ENCODE measurements around the gene NIPAL4.
A peak's percentile ranks its signal among the peaks of the same experiment; 100 is the strongest.
"Not testable (repeated sequence)": the region's sequence is repeated elsewhere in the genome, so short reads cannot be mapped to it uniquely, and the experiment has no call there.

Gene NIPAL4

DNA sequence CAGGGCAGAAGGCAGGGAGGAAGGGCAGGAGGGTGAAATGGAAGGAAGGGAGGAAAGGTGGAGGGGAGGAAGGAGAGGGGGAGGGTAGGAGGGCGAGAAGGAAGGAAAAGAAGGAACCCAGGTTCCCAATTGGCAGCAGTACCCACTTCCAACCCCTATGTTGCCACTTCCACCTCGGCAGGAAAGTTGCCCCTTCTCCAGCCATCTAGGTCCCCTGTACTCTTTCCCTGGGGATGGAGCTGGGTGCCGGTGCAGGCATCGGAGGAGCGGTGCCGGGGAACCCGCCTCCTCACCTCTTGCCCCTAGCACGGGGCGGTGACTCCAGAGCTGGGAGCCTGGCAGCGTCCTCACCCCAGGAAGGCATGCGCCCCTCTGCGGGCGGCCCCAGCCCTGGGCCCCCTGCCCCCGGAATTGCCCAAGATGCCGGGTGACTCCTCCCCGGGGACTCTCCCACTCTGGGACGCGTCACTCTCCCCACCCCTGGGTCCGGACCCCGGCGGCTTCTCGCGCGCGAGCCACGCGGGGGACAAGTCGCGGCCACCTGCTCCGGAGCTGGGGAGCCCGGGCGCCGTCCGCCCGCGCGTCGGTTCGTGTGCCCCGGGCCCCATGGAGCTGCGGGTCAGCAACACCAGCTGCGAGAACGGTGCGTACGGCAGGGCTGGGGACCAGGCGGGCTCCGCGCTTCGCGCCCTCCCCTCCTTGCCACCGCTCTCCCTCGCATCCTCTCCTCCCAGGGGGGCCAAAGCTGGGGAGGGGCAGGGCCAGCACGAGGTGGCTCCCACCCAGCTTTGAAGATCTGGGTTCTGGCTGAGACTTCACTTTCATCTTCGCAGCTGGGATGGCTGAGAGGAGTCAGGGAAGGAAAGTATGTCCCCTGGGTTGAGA lies at the start of gene NIPAL4:
Gene NIPAL4, plus strand, starts transcription at position 499 of the 885 bp plus-strand sequence. Its CDS starts 108 bp downstream, at position 607.
- peak; percentile 62 for DNase-seq (ENCODE audit: low spot score)

DNA sequence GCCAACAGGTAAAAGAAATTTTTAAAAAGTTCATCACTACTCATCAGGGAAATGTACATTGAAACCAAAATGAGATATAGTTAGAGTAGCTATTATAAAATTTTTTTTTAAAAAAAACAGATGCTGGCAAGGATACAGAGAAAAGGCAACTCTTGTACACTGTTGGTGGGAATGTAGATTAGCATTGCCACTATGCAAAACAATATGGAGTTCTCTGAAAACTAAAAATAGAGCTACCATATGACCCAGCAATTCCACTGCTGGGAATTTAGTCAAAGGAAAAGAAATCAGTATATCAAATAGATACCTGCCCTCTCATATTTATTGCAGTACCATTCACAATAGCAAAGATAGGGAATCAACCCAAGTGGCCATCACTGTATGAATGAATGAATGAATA lies 44.2 kb upstream of the NIPAL4 start:
- no peak for DNase-seq (ENCODE audit: low spot score)

DNA sequence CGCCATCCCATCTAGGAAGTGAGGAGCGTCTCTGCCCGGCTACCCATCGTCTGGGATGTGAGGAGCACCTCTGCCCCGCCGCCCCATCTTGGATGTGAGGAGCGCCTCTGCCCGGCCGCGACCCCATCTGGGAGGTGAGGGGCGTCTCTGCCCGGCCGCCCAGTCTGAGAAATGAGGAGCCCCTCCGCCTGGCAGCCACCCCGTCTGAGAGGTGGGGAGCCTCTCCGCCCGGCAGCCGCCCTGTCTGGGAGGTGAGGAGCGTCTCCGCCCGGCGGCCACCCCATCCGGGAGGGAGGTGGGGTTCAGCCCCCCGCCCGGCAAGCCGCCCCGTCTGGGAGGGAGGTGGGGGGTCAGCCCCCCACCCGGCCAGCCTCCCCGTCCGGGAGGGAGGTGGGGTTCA lies 40.5 kb upstream of the NIPAL4 start:
- not testable (repeated sequence) for DNase-seq (ENCODE audit: low spot score)

DNA sequence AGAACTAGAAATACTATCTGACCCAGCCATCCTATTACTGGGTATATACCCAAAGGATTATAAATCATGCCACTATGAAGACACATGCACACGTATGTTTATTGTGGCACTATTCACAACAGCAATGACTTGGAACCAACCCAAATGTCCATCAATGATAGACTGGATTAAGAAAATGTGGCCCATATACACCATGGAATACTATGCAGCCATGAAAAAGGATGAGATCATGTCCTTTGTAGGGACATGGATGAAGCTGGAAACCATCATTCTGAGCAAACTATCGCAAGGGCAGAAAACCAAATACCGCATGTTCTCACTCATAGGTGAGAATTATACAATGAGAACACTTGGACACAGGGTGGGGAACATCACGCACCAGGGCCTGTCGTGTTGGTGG lies 30.1 kb upstream of the NIPAL4 start:
- DNase-seq (ENCODE audit: low spot score) = not testable (repeated sequence)

DNA sequence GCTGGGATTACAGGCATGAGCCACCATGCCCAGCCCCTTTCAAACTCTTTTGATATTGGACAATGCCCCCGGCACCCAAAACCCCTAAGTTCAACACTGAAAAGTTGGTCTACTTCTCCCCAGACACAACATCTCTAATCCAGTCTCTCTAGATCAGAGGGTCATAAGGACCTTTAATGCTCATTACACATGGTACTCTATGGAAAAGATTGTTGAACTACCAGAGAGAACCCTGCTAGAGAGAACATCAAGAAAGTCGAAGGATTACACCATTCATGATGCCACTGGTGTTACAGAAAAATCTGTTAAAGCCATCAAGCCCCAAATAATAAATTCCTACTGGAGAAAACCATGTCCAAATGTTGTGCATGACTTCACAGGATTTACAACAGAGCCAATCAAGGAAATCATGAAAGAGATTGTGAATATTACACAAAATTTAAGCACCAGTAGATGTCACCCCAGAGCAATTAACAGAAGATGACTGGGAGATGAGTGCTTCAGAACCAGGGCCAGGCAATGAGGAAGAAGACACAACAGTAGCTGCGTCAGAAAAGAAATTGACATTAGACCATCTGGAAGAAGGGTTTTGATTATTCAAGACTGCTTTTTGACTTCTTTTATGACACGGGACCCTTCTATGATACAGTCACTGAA lies 28.3 kb upstream of the NIPAL4 start:
- DNase-seq (ENCODE audit: low spot score) = no peak

DNA sequence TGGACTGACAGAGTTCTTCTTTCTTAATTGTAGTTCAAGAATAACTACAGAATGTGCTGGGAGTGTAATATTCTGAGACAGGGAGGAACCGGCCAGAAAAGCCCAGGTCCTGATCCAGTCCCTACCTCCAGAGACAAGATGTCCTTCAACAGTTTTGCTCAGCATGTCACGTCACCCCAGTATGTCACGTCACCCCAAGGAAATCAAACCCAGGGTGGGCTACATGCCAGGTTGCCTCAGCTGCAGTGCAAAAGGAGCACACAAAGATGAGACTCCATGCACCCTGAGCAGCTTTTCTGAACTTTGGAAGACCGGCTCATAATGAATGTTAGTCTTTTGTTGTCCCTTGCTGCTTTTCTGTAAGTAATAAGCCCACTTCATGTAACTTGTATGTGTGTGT lies 25.9 kb upstream of the NIPAL4 start:
- DNase-seq (ENCODE audit: low spot score) = no peak

DNA sequence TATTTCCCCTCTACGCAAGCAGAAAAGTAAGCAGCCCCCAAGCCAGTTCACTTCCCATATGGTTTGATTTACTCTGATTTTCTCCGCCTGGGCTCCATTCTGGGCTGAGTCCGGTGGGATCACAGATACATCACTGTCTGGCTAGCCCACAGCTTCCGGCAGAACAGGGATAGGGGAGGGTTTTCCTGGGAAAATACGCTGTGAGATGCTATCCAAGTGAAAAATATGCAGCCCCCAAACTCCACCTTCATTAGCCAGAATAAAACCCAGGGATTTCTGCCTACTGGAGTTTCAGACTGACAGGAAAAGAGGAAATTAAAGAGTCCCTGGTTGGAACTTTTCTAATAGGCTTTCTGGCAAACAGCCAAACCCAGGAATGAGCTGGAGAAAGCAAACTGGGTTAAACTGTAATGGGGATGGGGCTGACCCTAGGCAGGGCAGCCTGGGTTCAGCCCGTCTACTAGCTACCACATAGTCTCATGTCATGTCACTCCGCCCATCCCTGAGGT lies 16.9 kb upstream of the NIPAL4 start:
- DNase-seq (ENCODE audit: low spot score) = no peak

DNA sequence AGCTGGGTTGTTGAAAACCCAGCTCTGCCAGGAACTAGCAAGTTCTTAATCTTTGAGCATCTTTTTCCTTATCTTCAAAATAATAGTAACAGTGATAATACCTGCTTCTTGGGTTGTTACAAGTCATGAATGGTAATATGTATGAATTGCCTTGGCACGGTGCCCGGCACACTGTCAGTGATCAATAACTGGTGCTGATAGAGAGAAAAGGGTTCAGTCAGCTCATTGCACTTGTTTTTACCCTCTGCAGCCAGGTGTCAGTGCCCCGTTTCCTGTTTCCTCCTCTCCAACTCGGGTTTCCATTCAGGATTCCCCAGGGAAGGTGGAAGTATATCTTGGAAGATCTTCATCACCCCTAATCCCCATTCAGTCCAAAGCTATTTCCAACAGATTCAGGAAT lies 15.8 kb upstream of the NIPAL4 start:
- no peak for DNase-seq (ENCODE audit: low spot score)

DNA sequence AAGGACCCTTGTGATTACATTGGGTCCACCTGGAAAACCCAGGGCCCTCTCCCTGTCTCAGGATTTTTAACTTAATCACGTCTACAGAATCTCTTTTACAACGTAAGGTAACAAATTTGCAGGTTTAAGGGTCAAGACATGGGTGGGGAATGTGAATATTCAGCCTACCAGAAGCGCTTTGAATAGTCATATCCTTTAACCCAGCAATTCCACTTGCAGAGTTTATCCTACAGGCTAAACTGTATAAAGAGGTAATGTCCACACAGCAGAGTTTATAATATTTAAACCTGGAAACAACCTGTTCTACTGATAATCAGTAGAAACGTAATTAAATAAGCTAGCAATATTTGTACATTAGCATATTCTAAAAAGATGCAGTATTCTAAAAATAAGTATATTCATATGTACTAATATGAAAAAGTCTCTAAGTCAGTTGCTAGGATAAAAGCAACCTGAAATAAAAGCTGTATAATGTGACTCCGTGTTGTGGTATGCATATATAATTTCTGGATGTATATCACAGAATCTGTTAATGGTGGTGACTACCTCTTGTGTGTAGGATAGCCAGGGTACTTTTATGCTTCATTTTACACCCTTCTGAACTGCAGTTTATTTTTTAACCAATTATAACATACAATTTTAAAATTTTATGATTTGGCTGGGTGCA lies 14.1 kb upstream of the NIPAL4 start:
- DNase-seq (ENCODE audit: low spot score) = no peak

DNA sequence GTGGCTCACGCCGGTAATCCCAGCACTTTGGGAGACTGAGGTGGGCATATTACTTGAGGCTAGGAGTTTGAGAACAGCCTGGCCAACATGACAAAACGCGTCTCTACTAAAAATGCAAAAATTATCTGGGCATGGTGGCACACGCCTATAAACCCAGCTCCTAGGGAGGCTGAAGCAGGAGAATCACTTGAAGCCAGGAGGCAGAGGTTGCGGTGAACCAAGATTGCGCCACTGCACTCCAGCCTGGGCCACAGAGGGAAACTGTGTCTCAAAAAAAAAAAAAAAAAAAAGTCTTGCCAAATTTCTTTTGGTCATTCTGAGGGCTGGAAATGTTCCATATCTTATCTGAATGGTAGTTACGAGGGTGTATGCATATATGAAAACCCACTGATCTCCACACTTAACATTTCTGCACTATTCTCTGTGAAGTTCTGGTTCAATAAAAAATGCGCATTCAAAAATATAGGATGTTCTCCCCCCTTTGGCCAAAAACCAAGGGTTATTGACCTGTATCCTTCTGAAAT lies 13.5 kb upstream of the NIPAL4 start:
- DNase-seq (ENCODE audit: low spot score) = no peak

DNA sequence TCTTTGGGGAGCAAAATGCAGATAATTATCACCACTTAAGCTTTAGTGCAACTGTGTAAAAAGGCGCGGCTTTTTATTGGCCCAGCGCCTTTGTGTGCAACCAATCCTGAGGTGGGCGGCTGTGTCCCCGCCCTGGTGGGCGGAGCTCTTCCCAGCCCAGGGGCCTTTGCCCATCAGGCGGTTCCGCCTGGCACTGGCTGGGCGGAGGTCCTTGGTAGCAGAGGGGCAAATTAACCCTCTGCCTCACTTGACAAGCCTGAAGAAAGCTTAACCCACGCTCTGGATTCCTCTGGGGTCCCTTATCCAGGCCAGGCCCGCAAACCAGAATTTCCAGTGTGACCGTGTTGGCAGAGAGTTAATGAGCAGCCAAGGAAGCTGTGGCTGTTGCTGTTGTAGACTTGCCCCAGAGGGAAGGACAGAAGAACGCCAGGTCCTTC lies 12.8 kb upstream of the NIPAL4 start:
- DNase-seq (ENCODE audit: low spot score) = peak; percentile 60

DNA sequence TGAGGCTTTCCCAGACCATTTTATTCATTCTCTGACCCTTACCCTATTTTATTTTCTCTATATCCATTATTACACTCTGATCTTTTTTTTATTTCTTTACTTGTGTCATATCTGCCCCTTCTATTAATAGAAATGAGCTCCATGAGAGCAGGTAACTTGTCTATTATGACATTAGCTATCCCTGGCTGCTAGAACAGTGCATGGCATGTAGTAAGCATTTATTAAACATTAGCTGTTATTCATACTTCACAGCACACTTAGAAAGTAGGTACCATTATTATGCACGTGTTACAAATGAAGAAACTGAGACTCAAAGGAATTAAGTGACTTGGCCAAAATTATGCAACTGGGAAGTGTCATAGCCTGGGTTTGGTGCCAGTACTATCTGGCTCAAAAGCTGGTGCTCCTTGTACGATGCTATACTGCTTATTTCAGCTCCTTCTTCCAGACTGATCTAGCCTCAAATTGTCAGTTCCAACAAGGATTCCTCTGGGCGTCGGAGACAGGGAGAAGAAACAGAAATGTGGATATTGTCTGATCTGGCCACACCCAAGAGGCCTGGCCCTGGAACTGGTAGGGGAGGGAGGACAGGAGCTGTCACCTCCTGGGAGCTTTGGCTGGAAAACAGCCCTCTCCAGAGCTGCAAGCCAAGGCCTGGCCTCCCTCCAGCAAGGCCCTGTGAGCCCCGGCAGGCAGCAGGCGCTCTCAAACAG lies 10.8 kb upstream of the NIPAL4 start:
- no peak for DNase-seq (ENCODE audit: low spot score)

DNA sequence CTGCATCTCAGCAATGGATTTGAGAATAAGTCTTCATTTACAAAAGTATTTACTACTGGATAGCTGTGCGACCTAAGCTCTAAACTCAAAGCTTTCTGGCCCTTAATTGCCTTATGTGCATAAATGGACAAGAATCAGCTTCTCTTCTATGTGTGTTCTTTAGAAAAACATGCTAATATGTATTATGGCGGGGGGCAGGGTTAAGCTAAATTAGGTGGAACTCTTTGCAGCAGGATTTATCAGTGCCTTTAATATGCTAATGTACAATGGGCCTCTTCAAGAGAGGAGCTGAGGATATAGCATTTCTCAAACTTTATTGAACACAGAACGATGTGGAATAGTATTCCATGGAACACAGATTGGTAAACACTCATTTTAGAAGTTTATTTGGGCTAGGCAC lies 10.0 kb upstream of the NIPAL4 start:
- no peak for DNase-seq (ENCODE audit: low spot score)

DNA sequence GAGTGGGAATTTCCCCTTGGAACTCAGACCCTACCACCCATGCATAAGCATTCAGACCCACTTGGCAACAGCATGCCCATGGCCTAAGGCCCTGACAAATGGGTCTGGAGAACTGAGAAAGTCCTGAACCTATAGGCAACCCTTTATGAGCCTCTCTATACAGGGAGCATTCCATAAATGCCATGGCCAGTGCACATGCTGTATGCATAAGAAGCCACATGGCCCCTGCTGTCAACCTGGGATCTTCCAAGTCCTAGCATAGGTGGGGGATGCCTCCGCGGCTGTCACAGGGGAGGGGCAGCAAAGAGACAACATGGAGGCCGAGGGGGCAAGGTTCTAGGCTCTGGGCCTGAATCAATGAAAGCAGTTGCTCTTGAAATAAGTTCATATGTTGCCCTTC lies 8.2 kb upstream of the NIPAL4 start:
- no peak for DNase-seq (ENCODE audit: low spot score)

DNA sequence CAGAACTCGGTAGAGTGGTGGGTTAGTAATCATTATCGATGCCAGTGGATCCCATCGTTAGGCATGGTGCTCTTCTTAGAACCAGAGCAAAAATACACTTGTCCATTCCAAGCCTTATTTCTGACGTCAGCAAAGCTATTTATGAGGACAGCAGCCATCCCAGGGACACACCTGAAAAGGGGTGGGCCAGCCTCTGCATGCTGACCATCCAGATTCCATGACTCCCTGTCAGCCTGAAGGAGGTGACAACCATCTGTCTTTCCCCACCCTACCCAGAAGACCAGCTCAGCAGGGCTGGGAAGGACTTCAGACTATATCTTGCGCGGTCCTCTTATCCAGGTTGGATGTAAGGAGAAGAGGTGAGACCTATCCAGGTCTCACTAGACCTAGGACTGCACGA lies 5.7 kb upstream of the NIPAL4 start:
- DNase-seq (ENCODE audit: low spot score) = no peak

DNA sequence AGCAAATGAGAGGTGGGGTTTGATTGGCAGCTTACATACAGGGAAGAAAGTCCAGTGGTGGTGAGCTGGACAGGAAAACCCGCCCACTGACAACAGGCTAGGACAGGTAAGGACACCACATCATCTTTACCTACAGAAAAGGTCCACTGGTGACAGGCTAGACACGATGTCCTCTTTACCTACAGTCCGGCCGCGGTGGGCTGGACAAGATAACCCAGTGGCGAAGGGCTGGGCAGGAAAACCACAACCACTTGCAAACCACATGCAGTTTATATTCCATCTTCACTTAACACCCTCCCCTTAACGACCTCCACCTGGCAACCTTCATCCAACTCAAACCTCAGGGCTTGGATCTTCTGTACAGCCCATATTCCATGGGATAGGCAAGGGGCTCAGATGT lies 5.0 kb upstream of the NIPAL4 start:
- DNase-seq (ENCODE audit: low spot score) = no peak

DNA sequence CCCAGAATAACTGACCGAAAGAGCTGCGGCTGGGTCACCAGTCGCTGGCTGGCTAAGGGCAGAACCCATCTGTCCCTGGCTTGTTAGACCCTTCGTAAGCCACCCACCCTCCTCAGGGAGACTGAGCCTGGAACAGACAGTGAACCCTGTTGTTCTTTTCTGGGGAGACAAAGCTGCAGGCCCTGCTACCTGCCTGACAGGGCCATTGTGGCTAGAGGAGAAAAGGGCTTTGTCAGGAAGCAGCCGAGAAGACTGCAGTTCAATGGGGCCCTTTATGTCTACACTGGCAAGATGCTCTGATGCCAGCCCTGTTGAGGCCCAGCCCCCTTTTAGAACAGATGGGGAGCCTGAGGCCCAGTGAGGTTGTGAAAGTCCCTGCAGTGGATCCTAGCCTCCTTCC lies 3.7 kb upstream of the NIPAL4 start:
- no peak for DNase-seq (ENCODE audit: low spot score)

DNA sequence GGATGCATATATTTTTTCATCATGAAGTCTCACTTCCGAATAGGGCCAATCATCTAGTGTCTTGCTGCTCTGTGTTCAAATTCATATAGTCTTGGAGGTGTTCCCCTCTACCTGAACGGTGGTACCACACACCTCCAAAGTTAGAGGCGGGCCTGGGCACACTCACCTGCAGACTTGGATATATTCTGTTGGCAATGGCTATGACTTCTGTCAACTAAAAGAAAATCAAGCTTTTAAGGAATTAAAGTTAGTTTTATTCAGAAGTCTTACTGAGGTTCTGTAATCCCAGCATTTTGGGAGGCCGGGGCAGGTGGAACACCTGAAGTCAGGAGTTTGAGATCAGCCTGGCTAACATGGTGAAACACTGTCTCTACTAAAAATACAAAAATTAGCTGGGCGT lies 2.6 kb upstream of the NIPAL4 start:
- no peak for DNase-seq (ENCODE audit: low spot score)

DNA sequence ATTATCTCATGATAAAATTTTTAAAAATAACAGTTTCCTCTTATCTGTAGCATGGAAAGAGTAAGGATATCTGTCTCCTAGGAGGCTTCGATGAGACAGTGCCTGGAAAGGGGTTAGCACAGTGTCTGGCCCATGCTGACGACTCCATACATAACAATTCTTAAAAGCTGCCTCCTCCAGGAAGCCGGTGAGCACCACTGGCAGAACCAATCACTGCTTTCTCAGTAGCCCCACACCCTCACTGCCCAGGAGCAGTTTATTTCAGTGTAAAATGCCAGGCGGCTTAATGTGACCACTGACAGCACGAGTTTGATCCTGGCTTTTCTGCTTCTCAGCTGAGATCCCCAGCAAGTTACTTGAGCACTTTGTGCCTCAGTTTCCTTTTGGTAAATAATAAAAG lies 1.2 kb upstream of the NIPAL4 start:
- DNase-seq (ENCODE audit: low spot score) = no peak

DNA sequence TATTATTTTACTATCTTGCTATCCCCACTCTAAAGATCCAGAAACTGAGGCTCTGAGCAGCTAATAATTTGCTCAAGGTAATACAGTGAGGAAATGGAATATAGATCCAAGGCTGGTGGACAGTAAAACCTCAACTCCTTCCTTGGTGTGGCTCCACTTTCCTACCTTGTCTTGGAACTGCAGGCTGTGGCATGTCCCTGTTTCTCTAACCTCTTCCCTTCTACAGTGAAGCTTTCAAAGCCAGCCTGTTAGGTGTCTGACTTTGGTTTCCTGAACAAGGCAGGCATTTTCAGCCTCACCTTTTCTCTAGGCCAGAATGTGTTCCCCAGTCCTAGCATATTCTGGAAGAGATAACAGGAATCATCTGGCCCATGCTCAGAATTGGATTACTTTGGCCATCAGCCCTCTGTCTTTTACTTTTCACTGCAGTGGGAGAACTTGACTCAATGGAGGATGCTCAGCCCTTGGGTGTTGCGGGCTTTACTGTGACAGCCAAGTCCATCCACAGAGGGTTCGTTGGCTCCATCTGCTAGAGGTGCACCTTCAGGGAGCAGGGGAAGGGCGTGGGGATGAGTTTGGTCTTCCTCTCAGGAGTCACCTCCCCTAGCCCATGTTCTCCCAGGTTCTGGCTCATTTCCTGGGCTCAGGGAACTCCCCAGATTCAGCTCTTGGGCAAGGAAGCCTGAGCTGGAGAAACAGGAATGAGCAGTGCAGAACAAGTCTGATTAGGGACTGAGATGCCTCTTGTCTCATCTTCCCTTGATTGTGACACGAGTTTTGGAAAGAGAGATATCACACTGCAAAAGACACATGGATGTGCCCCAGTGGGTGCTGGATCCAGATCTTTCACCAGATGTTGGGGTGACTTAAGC lies 1.1 kb downstream of the NIPAL4 start:
- no peak for DNase-seq (ENCODE audit: low spot score)

DNA sequence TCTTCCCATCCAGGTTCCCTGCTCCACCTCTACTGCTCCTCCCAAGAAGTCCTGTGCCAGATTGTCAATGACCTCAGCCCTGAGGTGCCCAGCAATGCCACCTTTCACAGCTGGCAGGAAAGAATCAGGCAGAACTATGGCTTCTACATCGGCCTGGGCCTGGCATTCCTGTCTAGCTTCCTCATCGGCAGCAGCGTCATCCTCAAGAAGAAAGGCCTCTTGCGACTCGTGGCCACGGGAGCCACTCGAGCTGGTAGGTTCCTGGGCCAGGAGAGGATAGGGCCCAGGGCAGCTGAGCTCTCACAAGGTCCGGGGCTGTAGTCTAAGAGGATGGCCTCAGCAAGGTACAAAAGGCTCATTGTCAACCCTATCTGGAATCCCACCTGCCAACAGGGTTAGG lies 3.1 kb downstream of the NIPAL4 start:
- no peak for DNase-seq (ENCODE audit: low spot score)
